IMR-90 (cell line): ENCODE results near the gene PPP1R1A. TPM values are rescaled to one million over a fixed set of nuclear protein-coding genes. Genes with fewer than 3 reads are reported as not detected.

Source experiments
- ATAC-seq: fragments of 200-7000 bp; cut with Tn5 transposase; 2 replicates; pipeline ENCODE4 v1.9.1; 2020; ENCODE audit warnings: low read depth, mild to moderate bottlenecking, moderate library complexity
- BruUV-seq: library from RNA; stranded (reverse); fragments of 400-500 nt; replicated peaks from 2 replicates; lab custom pipeline; 2021; lab: Mats Ljungman, UMichigan
- CTCF ChIA-PET: fragments of 300-600 bp; formaldehyde crosslinking; extraction: SDS; loops from one replicate; lab custom pipeline; 2021; ENCODE audit warnings: antibody characterized with exemption; lab: Yijun Ruan, JAX
- POLR2A ChIA-PET: fragments of 300-600 bp; sonication (Branson Sonifier 250); formaldehyde crosslinking; loops from one replicate; lab custom pipeline; 2022; ENCODE audit warnings: antibody characterized with exemption; ENCODE audit not compliant: unreplicated experiment; lab: Charles Lee
- DNase-seq: peaks from one replicate; pipeline ENCODE4 v3.0.0; 2013
- H2AFZ ChIP-seq: replicated peaks from 2 replicates; pipeline ENCODE3; 2013; ENCODE audit warnings: low read length, mild to moderate bottlenecking; ENCODE audit not compliant: poor library complexity
- H2AK5ac ChIP-seq: 2 replicates; pipeline ENCODE4 v1.6.1; 2013; ENCODE audit warnings: low read depth, low read length, inconsistent platforms
- H2AK9ac ChIP-seq: replicated peaks from 2 replicates; pipeline ENCODE3; 2013; ENCODE audit warnings: mild to moderate bottlenecking, low read depth, low read length, moderate library complexity; ENCODE audit not compliant: poor library complexity
- H2BK120ac ChIP-seq: 2 replicates; pipeline ENCODE4 v1.6.1; 2013; ENCODE audit warnings: low read depth, low read length, inconsistent platforms
- H2BK15ac ChIP-seq: 3 replicates; pipeline ENCODE4 v1.6.1; 2013; ENCODE audit warnings: low read depth, low read length, inconsistent platforms
- H2BK20ac ChIP-seq: 2 replicates; pipeline ENCODE4 v1.6.1; 2013; ENCODE audit warnings: low read depth, mild to moderate bottlenecking, inconsistent platforms, low read length, moderate library complexity
- H2BK5ac ChIP-seq: 2 replicates; pipeline ENCODE4 v1.6.1; 2013; ENCODE audit warnings: mild to moderate bottlenecking, low read depth, low read length, inconsistent platforms; ENCODE audit not compliant: poor library complexity, severe bottlenecking
- H3K14ac ChIP-seq: replicated peaks from 2 replicates; pipeline ENCODE4 v1.6.1; 2013; ENCODE audit warnings: low read depth, low read length, inconsistent platforms
- H3K18ac ChIP-seq: 2 replicates; pipeline ENCODE4 v1.6.1; 2013; ENCODE audit warnings: low read depth, low read length, control low read depth
- H3K23ac ChIP-seq: 2 replicates; pipeline ENCODE4 v1.6.1; 2013; ENCODE audit warnings: low read depth, low read length, inconsistent platforms
- H3K27ac ChIP-seq: 2 replicates; pipeline ENCODE4 v1.5.1; 2013; ENCODE audit warnings: mild to moderate bottlenecking, control low read depth, low read length; ENCODE audit not compliant: insufficient read depth
- H3K27me3 ChIP-seq: 2 replicates; pipeline ENCODE4 v1.6.1; 2013; ENCODE audit warnings: low read length; ENCODE audit not compliant: control insufficient read depth, insufficient read depth
- H3K36me3 ChIP-seq: 2 replicates; pipeline ENCODE4 v1.6.1; 2013; ENCODE audit warnings: low read length, mixed read lengths; ENCODE audit not compliant: control insufficient read depth, insufficient read depth
- H3K4ac ChIP-seq: 2 replicates; pipeline ENCODE4 v1.6.1; 2013; ENCODE audit warnings: low read depth, low read length, inconsistent platforms
- H3K4me1 ChIP-seq: 2 replicates; pipeline ENCODE4 v1.6.1; 2013; ENCODE audit warnings: low read length, mixed read lengths; ENCODE audit not compliant: control insufficient read depth, insufficient read depth
- H3K4me2 ChIP-seq: 2 replicates; pipeline ENCODE4 v1.6.1; 2013; ENCODE audit warnings: low read depth, mild to moderate bottlenecking, control low read depth, low read length, moderate library complexity
- H3K4me3 ChIP-seq: 2 replicates; pipeline ENCODE4 v1.5.1; 2013; ENCODE audit warnings: low read depth, mild to moderate bottlenecking, control low read depth, low read length, moderate library complexity; ENCODE audit not compliant: insufficient read depth
- H3K56ac ChIP-seq: 2 replicates; pipeline ENCODE4 v1.6.1; 2013; ENCODE audit warnings: low read length, inconsistent platforms; ENCODE audit not compliant: insufficient read depth; ENCODE audit errors: extremely low read depth
- H3K79me1 ChIP-seq, 2 experiments: 2 replicates each; pipeline ENCODE4 v1.6.1; 2013; ENCODE audit warnings: low read length in 2 of 2, inconsistent platforms in 1 of 2, low read depth in 1 of 2
- H3K9ac ChIP-seq: 2 replicates; pipeline ENCODE4 v1.6.1; 2013; ENCODE audit warnings: low read depth, low read length, control low read depth
- H3K9me1 ChIP-seq: 2 replicates; pipeline ENCODE4 v1.6.1; 2013; ENCODE audit warnings: low read length, inconsistent platforms; ENCODE audit not compliant: insufficient read depth
- H3K9me3 ChIP-seq: 2 replicates; pipeline ENCODE4 v1.6.1; 2013; ENCODE audit warnings: low read length; ENCODE audit not compliant: control insufficient read depth, insufficient read depth
- H4K20me1 ChIP-seq: 2 replicates; pipeline ENCODE4 v1.6.1; 2013; ENCODE audit warnings: low read length, inconsistent platforms; ENCODE audit not compliant: insufficient read depth
- H4K5ac ChIP-seq: 2 replicates; pipeline ENCODE4 v1.6.1; 2013; ENCODE audit warnings: mild to moderate bottlenecking, low read depth, low read length, control low read depth
- H4K8ac ChIP-seq, 2 experiments: 2 replicates each; pipeline ENCODE4 v1.6.1; 2013; ENCODE audit warnings: low read depth in 2 of 2, low read length in 2 of 2, control low read depth in 1 of 2, inconsistent platforms in 1 of 2
- H4K91ac ChIP-seq: 2 replicates; pipeline ENCODE4 v1.6.1; 2013; ENCODE audit warnings: low read depth, low read length, inconsistent platforms; ENCODE audit not compliant: insufficient read depth
- BHLHE40 ChIP-seq: fragments of 150-350 bp; IDR thresholded peaks from 2 replicates; pipeline ENCODE4 v1.6.1; 2016; ENCODE audit warnings: mild to moderate bottlenecking, low read depth, low read length
- CEBPB ChIP-seq: IDR thresholded peaks from 2 replicates; pipeline ENCODE4 v1.6.1; 2012; ENCODE audit warnings: low read depth, low read length, improper control_type of control experiment
- CHD1 ChIP-seq: IDR thresholded peaks from 2 replicates; pipeline ENCODE4 v1.6.1; 2012; ENCODE audit warnings: low read depth, low read length, improper control_type of control experiment
- FOS ChIP-seq: fragments of 150-350 bp; IDR thresholded peaks from 2 replicates; pipeline ENCODE4 v1.6.1; 2016; ENCODE audit warnings: low read depth, low read length
- MAFK ChIP-seq: IDR thresholded peaks from 2 replicates; pipeline ENCODE4 v1.6.1; 2012; ENCODE audit warnings: low read depth, low read length, improper control_type of control experiment
- MAZ ChIP-seq: IDR thresholded peaks from 2 replicates; pipeline ENCODE4 v1.6.1; 2012; ENCODE audit warnings: low read depth, mild to moderate bottlenecking, low read length, improper control_type of control experiment, moderate library complexity, borderline replicate concordance
- MXI1 ChIP-seq: IDR thresholded peaks from 2 replicates; pipeline ENCODE4 v1.6.1; 2012; ENCODE audit warnings: low read depth, mild to moderate bottlenecking, low read length, moderate library complexity, borderline replicate concordance
- NFE2L2 ChIP-seq: fragments of 150-350 bp; IDR thresholded peaks from 2 replicates; pipeline ENCODE4 v1.6.1; 2016; ENCODE audit warnings: low read depth, mild to moderate bottlenecking, low read length
- POLR2A ChIP-seq: IDR thresholded peaks from 2 replicates; pipeline ENCODE4 v1.6.1; 2012; ENCODE audit warnings: mild to moderate bottlenecking, low read depth, low read length
- RAD21 ChIP-seq: IDR thresholded peaks from 2 replicates; pipeline ENCODE4 v1.6.1; 2012; ENCODE audit warnings: low read length, improper control_type of control experiment
- RCOR1 ChIP-seq: IDR thresholded peaks from 2 replicates; pipeline ENCODE4 v1.6.1; 2012; ENCODE audit warnings: mild to moderate bottlenecking, low read length, improper control_type of control experiment; ENCODE audit not compliant: insufficient replicate concordance
- RFX5 ChIP-seq: IDR thresholded peaks from 2 replicates; pipeline ENCODE4 v1.8.0; 2012; ENCODE audit warnings: low read depth, mild to moderate bottlenecking, low read length, moderate library complexity
- SMC3 ChIP-seq: fragments of 150-350 bp; IDR thresholded peaks from 2 replicates; pipeline ENCODE4 v1.6.1; 2016; ENCODE audit warnings: low read depth, mild to moderate bottlenecking, antibody characterized with exemption, low read length, moderate library complexity
- WGBS, 2 experiments: methylation state at CpG; one replicate each; pipeline versions ENCODE4 v1.1.5 to v1.1.7; 2013; ENCODE audit warnings: missing lambda C conversion rate in 2 of 2; ENCODE audit not compliant: insufficient read length in 1 of 2; ENCODE audit errors: extremely low coverage in 2 of 2; 5-methylcytosine and 5-hydroxymethylcytosine counted together
- dilution Hi-C: fragments of 300-500 bp; cut with HindIII; formaldehyde crosslinking; loops from one replicate; pipeline ENCODE4 v1.14.3; 2018; ENCODE audit warnings: low sequenced_read_pairs; ENCODE audit not compliant: unreplicated experiment
- in situ Hi-C: fragments of 300-500 bp; cut with MboI; formaldehyde crosslinking; loops from 3 replicates; pipeline ENCODE4 v1.14.3; 2019; ENCODE audit warnings: low sequenced_read_pairs, inconsistent platforms, mixed read lengths
- intact Hi-C: fragments of 100-400 bp; cut with micrococcal nuclease; formaldehyde crosslinking; loops from 2 replicates; pipeline ENCODE4 v1.10.0; 2022
- polyA plus RNA-seq, 3 experiments: library from polyadenylated mRNA; depleted of rRNA; stranded (reverse); fragments of >200 nt; gene quantifications; 2 replicates each; pipeline ENCODE4 v1.2.3, GENCODE V29; 2012; ENCODE audit warnings: low replicate concordance in 1 of 3
- total RNA-seq: library from RNA; depleted of rRNA; stranded (reverse); fragments of >200 nt; gene quantifications from 2 replicates; pipeline ENCODE4 v1.2.3, GENCODE V29; 2012
- TF ChIP-seq, protein P1 (sequence below): fragments of 150-350 bp; IDR thresholded peaks from 2 replicates; pipeline ENCODE4 v1.6.1; 2016; ENCODE audit warnings: low read depth, mild to moderate bottlenecking, low read length, moderate library complexity, borderline replicate concordance
- TF ChIP-seq, protein P2 (sequence below): fragments of 150-350 bp; IDR thresholded peaks from 2 replicates; pipeline ENCODE4 v1.6.1; 2017; ENCODE audit warnings: mild to moderate bottlenecking, antibody characterized with exemption, low read length, low read depth

PPP1R1A gene
- total and polyA plus RNA-seq, 2 of the 4 experiments (the other 2 are of a cell fraction): not detected

DNA sequence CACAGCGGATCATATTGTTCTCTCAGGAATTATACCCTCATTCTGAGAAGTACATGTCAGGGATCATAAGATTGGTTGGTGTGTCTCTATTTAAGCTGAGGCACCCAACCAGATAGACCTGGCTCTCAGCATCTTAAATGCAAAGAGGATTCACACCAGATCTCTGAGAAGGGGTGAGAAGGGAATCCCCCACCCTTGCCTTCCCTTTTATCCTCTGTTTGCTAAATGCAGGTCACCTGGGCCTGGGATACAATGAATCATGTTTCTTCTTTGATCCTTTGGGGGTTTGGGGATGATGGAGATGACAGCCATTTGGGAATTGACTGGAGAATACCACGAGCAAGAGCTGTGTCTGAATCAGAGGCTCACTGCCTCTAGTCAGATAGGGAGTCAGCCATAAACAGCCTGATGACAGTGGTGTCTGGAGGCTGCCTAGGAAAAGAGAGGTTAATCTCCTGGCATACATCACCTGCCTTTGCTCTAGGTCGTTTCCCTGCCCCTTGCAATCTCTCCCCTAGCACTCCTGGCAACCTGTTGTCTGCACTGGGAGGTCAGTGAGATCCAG, 50.2 kb downstream of the PPP1R1A start:
- H3K9me1 ChIP-seq: no peaks in the 10 kb centered on the region
- H3K4me3 ChIP-seq: no peak overlapping the region
- H3K27ac ChIP-seq: no peak overlapping the region
- BruUV-seq: no TSS peak
- dilution Hi-C loops: no loop called here
- H2AK5ac ChIP-seq: no peak overlapping the region
- no peak overlapping the region for H2BK5ac ChIP-seq
- H3K79me1 ChIP-seq: no peaks in the 10 kb centered on the region
- no peak overlapping the region for H4K5ac ChIP-seq
- TF ChIP-seq MAFK (no peak), BHLHE40 (no peak), RCOR1 (no peak), POLR2A (no peak), CEBPB (no peak), NFE2L2 (no peak), MXI1 (no peak), RFX5 (no peak), FOS (no peak), MAZ (no peak), CHD1 (no peak), SMC3 (no peak), RAD21 (no peak)
- TF ChIP-seq, protein P1, sequence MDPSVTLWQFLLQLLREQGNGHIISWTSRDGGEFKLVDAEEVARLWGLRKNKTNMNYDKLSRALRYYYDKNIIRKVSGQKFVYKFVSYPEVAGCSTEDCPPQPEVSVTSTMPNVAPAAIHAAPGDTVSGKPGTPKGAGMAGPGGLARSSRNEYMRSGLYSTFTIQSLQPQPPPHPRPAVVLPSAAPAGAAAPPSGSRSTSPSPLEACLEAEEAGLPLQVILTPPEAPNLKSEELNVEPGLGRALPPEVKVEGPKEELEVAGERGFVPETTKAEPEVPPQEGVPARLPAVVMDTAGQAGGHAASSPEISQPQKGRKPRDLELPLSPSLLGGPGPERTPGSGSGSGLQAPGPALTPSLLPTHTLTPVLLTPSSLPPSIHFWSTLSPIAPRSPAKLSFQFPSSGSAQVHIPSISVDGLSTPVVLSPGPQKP: no peak
- TF ChIP-seq, protein P2, sequence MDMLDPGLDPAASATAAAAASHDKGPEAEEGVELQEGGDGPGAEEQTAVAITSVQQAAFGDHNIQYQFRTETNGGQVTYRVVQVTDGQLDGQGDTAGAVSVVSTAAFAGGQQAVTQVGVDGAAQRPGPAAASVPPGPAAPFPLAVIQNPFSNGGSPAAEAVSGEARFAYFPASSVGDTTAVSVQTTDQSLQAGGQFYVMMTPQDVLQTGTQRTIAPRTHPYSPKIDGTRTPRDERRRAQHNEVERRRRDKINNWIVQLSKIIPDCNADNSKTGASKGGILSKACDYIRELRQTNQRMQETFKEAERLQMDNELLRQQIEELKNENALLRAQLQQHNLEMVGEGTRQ: no peak
- no peak for DNase-seq
- H3K23ac ChIP-seq: no peak overlapping the region
- H4K91ac ChIP-seq: no peak overlapping the region
- no peak overlapping the region for H2AFZ ChIP-seq
- H3K4ac ChIP-seq: no peak overlapping the region
- H3K9ac ChIP-seq: no peak overlapping the region
- no CpG with 5 or more reads among the region's 3 CpGs for WGBS, 2 experiments
- no peak overlapping the region for H3K4me2 ChIP-seq
- no peaks in the 10 kb centered on the region for H3K36me3 ChIP-seq
- H3K27me3 ChIP-seq: peaks cover 17% of the 10 kb centered on the region
- no peaks in the 10 kb centered on the region for H4K20me1 ChIP-seq
- H2BK15ac ChIP-seq: no peak overlapping the region
- no peaks in the 10 kb centered on the region for H3K9me3 ChIP-seq
- H2BK120ac ChIP-seq: no peak overlapping the region
- intact Hi-C loops: no loop called here
- H3K4me1 ChIP-seq: no peaks in the 10 kb centered on the region
- H3K14ac ChIP-seq: no peak overlapping the region
- POLR2A ChIA-PET: no interaction called here
- no peak overlapping the region for H3K18ac ChIP-seq
- H2AK9ac ChIP-seq: no peak overlapping the region
- no peak overlapping the region for H4K8ac ChIP-seq
- no peak overlapping the region for H3K56ac ChIP-seq
- in situ Hi-C loops: no loop called here
- H2BK20ac ChIP-seq: no peak overlapping the region
- ATAC-seq: no peak
- CTCF ChIA-PET: no interaction called here
